SK-N-SH (cell line): ENCODE measurements around the gene SEMA4B. TPM values are rescaled to one million over a fixed set of nuclear protein-coding genes. Genes with fewer than 3 reads are reported as not detected.

Source experiments
- CTCF ChIA-PET: fragments of 300-600, 350-600 bp; formaldehyde crosslinking; extraction: SDS; loops from one replicate; lab custom pipeline; 2021; lab: Yijun Ruan, JAX
- POLR2A ChIA-PET: fragments of 350-600 bp; sonication (Branson Sonifier 250); formaldehyde crosslinking; extraction: SDS; loops from one replicate; lab custom pipeline; 2020; ENCODE audit warnings: antibody characterized with exemption, inconsistent platforms; lab: Yijun Ruan, JAX
- DNase-seq: peaks from one replicate; pipeline ENCODE4 v3.0.0; 2012
- H2AFZ ChIP-seq: fragments of 200-600 bp; sonication (generic); 2 replicates; pipeline ENCODE4 v1.8.1; 2016; ENCODE audit warnings: antibody characterized with exemption, mild to moderate bottlenecking, low read depth
- H3F3A ChIP-seq: fragments of 200-600 bp; sonication (generic); replicated peaks from 2 replicates; pipeline ENCODE3; 2016; ENCODE audit warnings: antibody characterized with exemption, mild to moderate bottlenecking; ENCODE audit not compliant: insufficient read depth
- H3K27ac ChIP-seq, 2 experiments: fragments of 200-500 bp in 1 of 2; fragments of 200-600 bp in 1 of 2; sonication (Bioruptor generic) in 1 of 2; sonication (generic), shearing (Covaris generic) in 1 of 2; 2 replicates each; pipeline versions ENCODE4 v1.5.1 to v1.6.1; 2014 to 2016; ENCODE audit warnings: low read depth in 2 of 2, inconsistent platforms in 1 of 2, low read length in 1 of 2, mild to moderate bottlenecking in 1 of 2, mixed read lengths in 1 of 2
- H3K27me3 ChIP-seq: fragments of 200-600 bp; sonication (generic), shearing (Covaris generic); 2 replicates; pipeline ENCODE4 v1.6.1; 2016; ENCODE audit warnings: mixed run types; ENCODE audit not compliant: insufficient read depth
- H3K36me3 ChIP-seq, 2 experiments: fragments of 200-500 bp in 1 of 2; fragments of 200-600 bp in 1 of 2; sonication (Bioruptor generic) in 1 of 2; sonication (generic) in 1 of 2; replicated peaks in 1 of 2; 2 replicates each; pipeline versions ENCODE3 to v1.5.1; 2014 to 2016; ENCODE audit warnings: low read length in 1 of 2, mild to moderate bottlenecking in 1 of 2; ENCODE audit not compliant: insufficient read depth in 2 of 2, control insufficient read depth in 1 of 2
- H3K4me1 ChIP-seq, 2 experiments: fragments of 200-500 bp in 1 of 2; fragments of 200-600 bp in 1 of 2; sonication (Bioruptor generic) in 1 of 2; sonication (generic), shearing (Covaris generic) in 1 of 2; 2 replicates each; pipeline versions ENCODE4 v1.5.1 to v1.6.1; 2014 to 2016; ENCODE audit warnings: low read depth in 1 of 2, low read length in 1 of 2, mixed run types in 1 of 2; ENCODE audit not compliant: insufficient read depth in 2 of 2, control insufficient read depth in 1 of 2
- H3K4me2 ChIP-seq: fragments of 200-600 bp; sonication (generic), shearing (Covaris generic); 2 replicates; pipeline ENCODE4 v1.6.1; 2017; ENCODE audit warnings: mixed run types
- H3K4me3 ChIP-seq, 2 experiments: fragments of 200-500 bp in 1 of 2; fragments of 200-600 bp in 1 of 2; sonication (Bioruptor generic) in 1 of 2; sonication (generic), shearing (Covaris generic) in 1 of 2; 2 replicates each; pipeline versions ENCODE4 v1.5.1 to v1.8.1; 2014 to 2016; ENCODE audit warnings: low read depth in 2 of 2, inconsistent platforms in 1 of 2, low read length in 1 of 2, mild to moderate bottlenecking in 1 of 2, mixed read lengths in 1 of 2, moderate library complexity in 1 of 2
- H3K79me2 ChIP-seq: fragments of 200-600 bp; sonication (generic); 2 replicates; pipeline ENCODE4 v1.8.1; 2017; ENCODE audit warnings: mild to moderate bottlenecking; ENCODE audit not compliant: insufficient read depth
- H3K9ac ChIP-seq: fragments of 200-600 bp; sonication (generic); 2 replicates; pipeline ENCODE4 v1.6.1; 2017; ENCODE audit warnings: mixed run types
- H3K9me2 ChIP-seq: fragments of 200-600 bp; sonication (generic); 2 replicates; pipeline ENCODE4 v1.6.1; 2017; ENCODE audit warnings: mixed run types
- H3K9me3 ChIP-seq: fragments of 200-600 bp; sonication (generic); 2 replicates; pipeline ENCODE4 v1.6.1; 2017; ENCODE audit warnings: mixed run types, mild to moderate bottlenecking, moderate library complexity
- H4K20me1 ChIP-seq: fragments of 200-600 bp; sonication (generic); 2 replicates; pipeline ENCODE4 v1.6.1; 2017; ENCODE audit warnings: mild to moderate bottlenecking, mixed run types; ENCODE audit not compliant: insufficient read depth
- CHD2 ChIP-seq: fragments of 150-350 bp; IDR thresholded peaks from 2 replicates; pipeline ENCODE4 v1.6.1; 2018; ENCODE audit warnings: low read length; ENCODE audit not compliant: partially characterized antibody
- EP300 ChIP-seq, 2 experiments: IDR thresholded peaks; 2 replicates each; pipeline versions ENCODE4 v1.4.0 to v1.6.1; 2012; ENCODE audit warnings: borderline replicate concordance in 1 of 2, low read depth in 1 of 2, low read length in 1 of 2
- FOXM1 ChIP-seq: IDR thresholded peaks from 2 replicates; pipeline ENCODE4 v1.4.0; 2012; ENCODE audit warnings: low read depth, mild to moderate bottlenecking
- GATA2 ChIP-seq: sonication (generic); formaldehyde crosslinking; IDR thresholded peaks from 2 replicates; pipeline ENCODE4 v1.5.0; 2020; ENCODE audit warnings: mild to moderate bottlenecking, missing genetic modification reagents
- NRF1 ChIP-seq: IDR thresholded peaks from 2 replicates; pipeline ENCODE4 v1.6.1; 2012; ENCODE audit warnings: low read depth, mild to moderate bottlenecking, low read length
- POLR2AphosphoS5 ChIP-seq: IDR thresholded peaks from 2 replicates; pipeline ENCODE4 v1.6.1; 2012; ENCODE audit warnings: low read depth, low read length
- TCF12 ChIP-seq: IDR thresholded peaks from 2 replicates; pipeline ENCODE4 v1.4.0; 2012
- TEAD4 ChIP-seq: IDR thresholded peaks from 2 replicates; pipeline ENCODE4 v1.4.0; 2012; ENCODE audit warnings: mild to moderate bottlenecking, borderline replicate concordance; ENCODE audit not compliant: insufficient read depth
- WGBS: methylation state at CpG from one replicate; pipeline ENCODE4 v1.1.6; 2017; ENCODE audit warnings: low lambda C conversion rate; 5-methylcytosine and 5-hydroxymethylcytosine counted together
- polyA plus RNA-seq, 3 experiments: library from polyadenylated mRNA; depleted of rRNA; stranded (reverse); fragments of >200 nt; gene quantifications; 2 replicates each; pipeline ENCODE4 v1.2.3, GENCODE V29; 2012
- TF ChIP-seq, protein P1 (sequence below): fragments of 200-600 bp; sonication (generic); IDR thresholded peaks from 2 replicates; pipeline ENCODE4 v1.6.1; 2017; ENCODE audit warnings: antibody characterized with exemption, mild to moderate bottlenecking, moderate library complexity
- TF ChIP-seq, protein P2 (sequence below): fragments of 150-350 bp; IDR thresholded peaks from 2 replicates; pipeline ENCODE4 v1.6.1; 2017; ENCODE audit warnings: antibody characterized with exemption, low read length, low read depth, borderline replicate concordance
- TF ChIP-seq, protein P3 (sequence below): fragments of 150-350 bp; IDR thresholded peaks from 2 replicates; pipeline ENCODE4 v1.6.1; 2016; ENCODE audit warnings: mild to moderate bottlenecking, low read depth, low read length
- TF ChIP-seq, protein P4 (sequence below): IDR thresholded peaks from 2 replicates; pipeline ENCODE4 v1.4.0; 2012; ENCODE audit warnings: low read depth, borderline replicate concordance

The SEMA4B gene
- polyA plus RNA-seq, 1 of the 3 experiments (the other 2 are of a cell fraction), result 38.9 TPM

DNA sequence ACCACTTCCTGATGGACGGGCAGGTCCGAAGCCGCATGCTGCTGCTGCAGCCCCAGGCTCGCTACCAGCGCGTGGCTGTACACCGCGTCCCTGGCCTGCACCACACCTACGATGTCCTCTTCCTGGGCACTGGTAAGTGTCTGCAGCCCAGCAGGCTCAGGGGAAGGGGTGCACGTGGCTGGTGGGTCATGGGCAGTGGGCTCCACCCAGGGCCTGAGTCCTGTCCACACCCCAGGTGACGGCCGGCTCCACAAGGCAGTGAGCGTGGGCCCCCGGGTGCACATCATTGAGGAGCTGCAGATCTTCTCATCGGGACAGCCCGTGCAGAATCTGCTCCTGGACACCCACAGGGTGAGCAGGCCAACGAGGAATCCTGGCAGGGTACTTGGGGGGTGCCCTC, 23.9 kb downstream of the SEMA4B start (continued):
- TF ChIP-seq, protein P1, sequence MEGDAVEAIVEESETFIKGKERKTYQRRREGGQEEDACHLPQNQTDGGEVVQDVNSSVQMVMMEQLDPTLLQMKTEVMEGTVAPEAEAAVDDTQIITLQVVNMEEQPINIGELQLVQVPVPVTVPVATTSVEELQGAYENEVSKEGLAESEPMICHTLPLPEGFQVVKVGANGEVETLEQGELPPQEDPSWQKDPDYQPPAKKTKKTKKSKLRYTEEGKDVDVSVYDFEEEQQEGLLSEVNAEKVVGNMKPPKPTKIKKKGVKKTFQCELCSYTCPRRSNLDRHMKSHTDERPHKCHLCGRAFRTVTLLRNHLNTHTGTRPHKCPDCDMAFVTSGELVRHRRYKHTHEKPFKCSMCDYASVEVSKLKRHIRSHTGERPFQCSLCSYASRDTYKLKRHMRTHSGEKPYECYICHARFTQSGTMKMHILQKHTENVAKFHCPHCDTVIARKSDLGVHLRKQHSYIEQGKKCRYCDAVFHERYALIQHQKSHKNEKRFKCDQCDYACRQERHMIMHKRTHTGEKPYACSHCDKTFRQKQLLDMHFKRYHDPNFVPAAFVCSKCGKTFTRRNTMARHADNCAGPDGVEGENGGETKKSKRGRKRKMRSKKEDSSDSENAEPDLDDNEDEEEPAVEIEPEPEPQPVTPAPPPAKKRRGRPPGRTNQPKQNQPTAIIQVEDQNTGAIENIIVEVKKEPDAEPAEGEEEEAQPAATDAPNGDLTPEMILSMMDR, result no peak
- no peak for TF ChIP-seq POLR2AphosphoS5
- TF ChIP-seq, protein P2, sequence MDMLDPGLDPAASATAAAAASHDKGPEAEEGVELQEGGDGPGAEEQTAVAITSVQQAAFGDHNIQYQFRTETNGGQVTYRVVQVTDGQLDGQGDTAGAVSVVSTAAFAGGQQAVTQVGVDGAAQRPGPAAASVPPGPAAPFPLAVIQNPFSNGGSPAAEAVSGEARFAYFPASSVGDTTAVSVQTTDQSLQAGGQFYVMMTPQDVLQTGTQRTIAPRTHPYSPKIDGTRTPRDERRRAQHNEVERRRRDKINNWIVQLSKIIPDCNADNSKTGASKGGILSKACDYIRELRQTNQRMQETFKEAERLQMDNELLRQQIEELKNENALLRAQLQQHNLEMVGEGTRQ, result no peak
- TF ChIP-seq CHD2, result no peak
- no peak for TF ChIP-seq TEAD4
- TF ChIP-seq, all 33 proteins: peak for 0

DNA sequence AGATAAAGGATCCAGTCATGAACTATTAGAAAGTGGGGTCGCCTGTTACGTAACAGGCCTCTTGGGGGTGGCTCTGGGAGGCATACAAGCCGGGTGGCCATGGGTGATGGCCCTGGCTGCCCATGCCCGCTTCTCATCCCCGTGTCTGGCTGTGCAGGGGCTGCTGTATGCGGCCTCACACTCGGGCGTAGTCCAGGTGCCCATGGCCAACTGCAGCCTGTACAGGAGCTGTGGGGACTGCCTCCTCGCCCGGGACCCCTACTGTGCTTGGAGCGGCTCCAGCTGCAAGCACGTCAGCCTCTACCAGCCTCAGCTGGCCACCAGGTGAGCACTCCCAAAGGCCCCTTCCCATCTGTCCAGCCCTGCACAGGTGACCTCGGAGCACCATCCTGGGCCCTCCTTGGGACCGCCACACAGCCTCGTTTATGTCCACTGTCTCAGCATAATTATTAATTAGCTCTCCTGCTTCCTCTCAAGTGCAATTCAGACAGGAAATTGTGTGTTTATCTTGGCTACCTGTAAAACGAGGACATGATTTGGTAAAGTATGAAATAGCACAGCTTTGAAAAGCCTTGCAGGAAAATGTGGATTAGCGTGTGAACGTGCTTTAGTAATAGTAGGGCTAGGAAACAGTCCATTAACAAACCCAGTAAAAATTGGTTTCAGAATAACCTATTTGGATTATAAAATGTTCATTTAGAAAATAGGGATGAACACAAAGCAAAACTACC, 24.5 kb downstream of the SEMA4B start:
- Histone ChIP-seq H3K4me3 (no peak overlapping the region), H3K4me1 (peaks cover 0 to 6% of the 10 kb centered on the region in 2 experiments; a peak in 1 of 4 replicates), H3K79me2 (no peaks in the 10 kb centered on the region), H3K27me3 (no peaks in the 10 kb centered on the region), H3K9ac (no peak overlapping the region), H2AFZ (no peak overlapping the region), H3K9me3 (no peaks in the 10 kb centered on the region), H4K20me1 (no peaks in the 10 kb centered on the region), H3K4me2 (no peak overlapping the region), H3K27ac (no peak overlapping the region), H3F3A (no peaks in the 10 kb centered on the region), H3K9me2 (no peaks in the 10 kb centered on the region), H3K36me3 (peaks cover 10 to 62% of the 10 kb centered on the region in 2 experiments)
- ChIA-PET CTCF (interaction anchor here (1.3 to 1.6 kb wide), 2 partner anchors 11 to 94 kb away, joined by 3 to 4 read pairs; no protein-coding TSS in a partner anchor), POLR2A (no interaction called here)
- TF ChIP-seq NRF1 (no peak), TCF12 (no peak), FOXM1 (no peak), GATA2 (no peak), EP300 (IDR thresholded peaks at IDR 0.05; ENCODE audit: borderline replicate concordance in 1 of 2, low read depth in 1 of 2, low read length in 1 of 2) (no peak), CHD2 (no peak)
- TF ChIP-seq, protein P3, sequence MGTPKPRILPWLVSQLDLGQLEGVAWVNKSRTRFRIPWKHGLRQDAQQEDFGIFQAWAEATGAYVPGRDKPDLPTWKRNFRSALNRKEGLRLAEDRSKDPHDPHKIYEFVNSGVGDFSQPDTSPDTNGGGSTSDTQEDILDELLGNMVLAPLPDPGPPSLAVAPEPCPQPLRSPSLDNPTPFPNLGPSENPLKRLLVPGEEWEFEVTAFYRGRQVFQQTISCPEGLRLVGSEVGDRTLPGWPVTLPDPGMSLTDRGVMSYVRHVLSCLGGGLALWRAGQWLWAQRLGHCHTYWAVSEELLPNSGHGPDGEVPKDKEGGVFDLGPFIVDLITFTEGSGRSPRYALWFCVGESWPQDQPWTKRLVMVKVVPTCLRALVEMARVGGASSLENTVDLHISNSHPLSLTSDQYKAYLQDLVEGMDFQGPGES, result no peak
- TF ChIP-seq, protein P2, result no peak
- TF ChIP-seq, protein P4, sequence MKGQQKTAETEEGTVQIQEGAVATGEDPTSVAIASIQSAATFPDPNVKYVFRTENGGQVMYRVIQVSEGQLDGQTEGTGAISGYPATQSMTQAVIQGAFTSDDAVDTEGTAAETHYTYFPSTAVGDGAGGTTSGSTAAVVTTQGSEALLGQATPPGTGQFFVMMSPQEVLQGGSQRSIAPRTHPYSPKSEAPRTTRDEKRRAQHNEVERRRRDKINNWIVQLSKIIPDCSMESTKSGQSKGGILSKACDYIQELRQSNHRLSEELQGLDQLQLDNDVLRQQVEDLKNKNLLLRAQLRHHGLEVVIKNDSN, result no peak
- WGBS, result 91% methylated on average over 10 of the region's 18 CpGs
- no peak for DNase-seq
